GM21576 (cell line): ENCODE measurements around the gene SLC16A5.
"Not testable (repeated sequence)": the region's sequence is repeated elsewhere in the genome, so short reads cannot be mapped to it uniquely, and the experiment has no call there.

Source experiments
- ATAC-seq: cut with Tn5 transposase; IDR thresholded peaks from one replicate; pipeline ENCODE4 v1.9.1; 2021; ENCODE audit warnings: mild to moderate bottlenecking, moderate library complexity; ENCODE audit not compliant: unreplicated experiment

The SLC16A5 gene, protein sequence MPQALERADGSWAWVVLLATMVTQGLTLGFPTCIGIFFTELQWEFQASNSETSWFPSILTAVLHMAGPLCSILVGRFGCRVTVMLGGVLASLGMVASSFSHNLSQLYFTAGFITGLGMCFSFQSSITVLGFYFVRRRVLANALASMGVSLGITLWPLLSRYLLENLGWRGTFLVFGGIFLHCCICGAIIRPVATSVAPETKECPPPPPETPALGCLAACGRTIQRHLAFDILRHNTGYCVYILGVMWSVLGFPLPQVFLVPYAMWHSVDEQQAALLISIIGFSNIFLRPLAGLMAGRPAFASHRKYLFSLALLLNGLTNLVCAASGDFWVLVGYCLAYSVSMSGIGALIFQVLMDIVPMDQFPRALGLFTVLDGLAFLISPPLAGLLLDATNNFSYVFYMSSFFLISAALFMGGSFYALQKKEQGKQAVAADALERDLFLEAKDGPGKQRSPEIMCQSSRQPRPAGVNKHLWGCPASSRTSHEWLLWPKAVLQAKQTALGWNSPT

DNA sequence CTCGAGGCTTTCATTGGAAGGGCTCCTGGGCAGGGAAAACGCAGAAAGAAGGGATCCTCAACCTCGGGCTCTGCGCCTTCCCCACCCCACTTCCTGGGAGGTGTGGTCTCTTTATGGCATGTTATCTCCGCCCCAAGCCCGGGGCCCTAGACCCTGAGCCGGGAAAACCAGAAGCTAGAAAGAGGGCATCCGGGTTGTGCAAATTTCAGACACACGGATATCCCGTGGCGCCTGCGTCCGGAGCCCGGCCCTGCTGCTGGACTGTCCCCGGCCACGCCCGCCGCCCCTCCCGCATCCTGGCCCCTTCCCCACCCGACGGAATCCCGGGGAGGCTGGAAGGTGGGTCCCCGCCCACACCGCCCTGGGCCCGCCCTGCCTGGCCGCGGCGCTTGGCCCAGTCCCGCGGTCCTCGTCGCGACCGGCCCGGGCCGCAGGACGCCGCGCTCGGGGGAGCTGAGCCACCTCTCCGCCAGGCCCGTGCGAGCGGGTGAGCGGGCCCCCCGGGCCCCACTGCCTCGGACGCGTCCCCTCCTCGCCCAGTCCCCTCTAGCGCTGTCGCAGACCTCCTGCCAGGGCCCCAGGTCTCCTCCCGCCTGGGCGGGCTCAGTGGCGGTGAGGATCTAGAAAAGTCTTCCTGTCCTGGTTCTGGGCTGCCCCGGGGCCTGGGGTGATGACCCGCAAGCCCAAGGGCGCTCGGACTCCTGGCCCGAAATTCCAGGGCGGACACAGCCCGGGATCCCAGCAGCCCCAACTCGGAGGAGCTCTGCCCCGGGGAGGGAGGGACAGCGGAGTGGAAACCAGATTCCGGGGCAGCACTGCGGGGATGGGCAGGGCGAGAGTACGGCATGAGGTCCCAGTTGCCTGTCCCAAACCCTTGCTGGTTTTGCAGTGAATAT lies at the start of gene SLC16A5:
Gene SLC16A5 (plus strand): TSS at position 397 of the 896 bp plus-strand sequence. CDS start 5,683 bp downstream, outside the sequence.
- ATAC-seq = no peak

DNA sequence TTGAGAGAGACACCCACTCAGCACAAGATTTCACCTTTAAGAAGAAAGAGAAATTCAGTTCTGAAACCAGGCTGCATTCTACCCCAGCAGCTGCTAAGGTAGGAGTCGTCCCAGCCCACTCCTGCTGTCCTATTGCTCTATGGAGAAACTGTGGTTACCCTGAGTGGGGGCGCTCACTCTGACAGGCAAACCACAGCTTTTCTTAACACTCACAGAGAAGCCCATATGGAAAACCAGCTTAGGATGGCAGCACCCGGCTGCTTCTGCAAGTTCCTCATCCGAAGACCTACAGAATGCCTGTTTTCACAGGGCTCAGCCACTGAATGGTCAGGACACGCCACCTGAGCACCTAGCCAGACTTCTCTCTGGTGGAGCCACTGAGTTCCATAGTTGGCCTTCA lies 48.5 kb upstream of the SLC16A5 start:
- no peak for ATAC-seq

DNA sequence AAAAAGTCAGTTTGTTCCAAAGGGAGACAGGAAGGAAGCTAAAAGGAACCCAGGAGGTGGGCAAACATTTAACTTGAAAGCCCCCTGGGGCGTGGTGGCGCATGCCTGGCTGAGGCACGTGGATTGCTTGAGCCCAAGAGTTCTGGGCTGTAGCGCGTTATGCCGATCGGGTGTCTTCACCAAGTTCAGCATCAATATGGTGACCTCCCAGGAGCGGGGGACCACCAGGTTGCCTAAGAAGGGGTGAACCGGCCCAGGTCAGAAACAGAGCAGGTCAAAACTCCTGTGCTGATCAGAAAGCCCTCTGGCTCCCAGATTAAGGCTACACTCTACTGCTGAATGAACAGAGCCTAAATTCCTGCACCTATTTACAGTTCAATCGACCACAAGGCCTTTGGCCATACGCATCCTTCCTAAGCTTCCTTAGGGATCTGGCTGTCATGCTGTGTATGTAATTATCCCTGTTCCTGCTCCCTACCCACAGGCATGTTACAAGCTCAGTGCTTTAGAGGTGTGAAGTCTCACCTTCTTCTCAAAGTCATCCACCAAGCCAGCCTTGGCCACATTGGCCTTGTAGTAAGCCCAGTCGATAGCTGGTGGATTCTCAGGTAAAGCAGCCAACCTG lies 46.0 kb upstream of the SLC16A5 start:
- ATAC-seq = no peak

DNA sequence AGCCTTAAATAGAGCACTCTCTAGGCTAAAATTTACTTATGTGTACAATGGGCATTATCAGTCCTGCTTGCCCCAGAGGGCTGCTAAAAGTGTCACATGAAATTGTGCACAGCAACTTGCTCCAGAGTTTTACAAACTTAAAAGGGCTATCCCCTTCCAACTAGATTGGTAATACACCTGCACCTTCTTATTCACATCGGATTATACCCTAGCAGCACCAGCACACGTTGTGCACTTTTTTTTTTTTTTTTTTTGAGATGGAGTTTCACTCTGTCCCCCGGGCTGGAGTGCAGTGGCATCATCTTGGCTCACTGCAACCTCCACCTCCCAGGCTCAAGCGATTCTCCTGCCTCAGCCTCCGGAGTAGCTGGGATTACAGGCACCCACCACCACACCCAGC lies 44.0 kb upstream of the SLC16A5 start:
- ATAC-seq = not testable (repeated sequence)

DNA sequence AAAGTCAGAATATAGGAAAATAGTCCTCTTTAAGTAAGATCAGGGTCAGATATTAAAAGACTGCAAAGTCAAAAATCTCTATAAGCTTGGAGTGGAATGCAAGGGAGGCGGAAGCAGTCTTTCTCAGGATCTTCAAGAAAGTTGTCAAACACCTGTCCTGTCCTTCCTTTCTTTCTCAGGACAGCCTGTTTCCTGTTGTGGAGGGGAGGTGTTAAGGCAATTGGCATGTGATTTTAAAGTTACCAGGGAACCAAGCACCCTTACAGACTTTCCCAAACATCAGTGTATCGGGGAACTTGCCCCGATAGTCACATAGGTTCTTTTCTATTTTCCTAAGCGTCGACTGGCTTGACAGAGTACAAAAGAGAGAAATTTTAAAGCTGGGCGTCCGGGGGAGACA lies 43.0 kb upstream of the SLC16A5 start:
- no peak for ATAC-seq

DNA sequence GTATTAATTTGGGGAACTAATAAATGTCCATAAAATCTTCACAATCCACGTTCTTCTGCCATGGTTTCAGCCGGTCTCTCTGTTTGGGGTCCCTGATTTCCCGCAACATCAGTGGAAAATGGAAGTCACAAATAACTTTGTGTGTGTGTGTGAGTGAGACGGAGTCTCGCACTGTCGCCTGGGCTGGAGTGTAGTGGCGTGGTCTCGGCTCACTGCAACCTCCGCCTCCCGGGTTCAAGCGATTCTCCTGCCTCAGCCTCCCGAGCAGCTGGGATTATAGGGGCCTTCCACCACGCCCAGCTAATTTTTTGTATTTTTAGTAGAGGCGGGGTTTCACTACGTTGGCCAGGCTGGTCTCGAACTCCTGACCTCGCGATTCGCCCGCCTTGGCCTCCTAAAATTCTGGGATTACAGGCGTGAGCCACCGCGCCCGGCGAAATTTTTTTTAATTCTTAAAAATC lies 41.8 kb upstream of the SLC16A5 start:
- ATAC-seq = not testable (repeated sequence)

DNA sequence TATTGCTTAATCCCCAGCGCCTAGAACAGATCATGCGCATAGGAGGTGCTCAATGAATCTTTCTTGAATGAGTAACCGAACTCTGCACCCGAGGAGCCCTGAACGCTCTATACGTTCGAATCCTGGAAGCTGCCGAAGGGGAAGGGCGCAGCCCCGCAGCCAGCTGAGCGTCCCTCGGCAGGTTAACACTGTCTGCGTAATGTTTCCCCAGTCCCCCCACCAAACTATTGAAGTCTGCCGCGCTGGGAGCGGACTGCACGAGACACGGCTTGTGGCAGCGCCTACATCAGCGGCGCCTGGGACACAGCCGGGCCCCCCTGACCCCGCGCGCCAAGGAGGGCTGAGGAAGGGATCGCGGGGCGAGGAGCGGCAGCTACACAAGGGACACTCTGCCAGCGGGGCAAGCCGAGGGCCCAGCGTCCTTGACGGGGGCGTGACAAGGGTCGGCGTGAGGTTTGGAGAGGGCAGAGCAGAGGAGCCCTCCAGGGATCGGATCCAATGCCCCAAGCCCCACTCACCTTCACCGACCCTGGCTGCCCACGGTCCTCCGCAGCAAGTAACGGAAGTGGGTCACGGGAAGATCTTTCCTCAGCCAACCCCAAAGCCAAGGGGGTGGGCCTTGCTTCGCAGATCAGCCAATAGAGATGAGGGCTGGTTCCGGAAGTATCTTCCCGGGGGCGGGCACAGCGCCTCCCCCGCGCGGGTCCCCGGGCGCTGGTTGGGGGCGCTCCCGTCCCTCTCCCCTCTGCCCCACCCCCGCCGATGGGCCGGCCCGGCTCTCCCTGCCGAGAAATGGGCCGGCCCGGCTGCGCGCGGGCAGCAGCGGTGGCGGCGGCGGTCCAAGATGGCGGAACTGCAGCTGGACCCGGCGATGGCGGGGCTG lies 41.1 kb upstream of the SLC16A5 start, which contains the start of the genes ATP5PD and KCTD2:
Gene ATP5PD (minus strand): TSS at position 563 of the 883 bp plus-strand sequence. CDS start 4,319 bp downstream, outside the sequence.
Gene KCTD2 (plus strand): TSS at position 819 of the 883 bp plus-strand sequence. CDS start 26 bp downstream, at position 845.
- peak; percentile 94 for ATAC-seq

DNA sequence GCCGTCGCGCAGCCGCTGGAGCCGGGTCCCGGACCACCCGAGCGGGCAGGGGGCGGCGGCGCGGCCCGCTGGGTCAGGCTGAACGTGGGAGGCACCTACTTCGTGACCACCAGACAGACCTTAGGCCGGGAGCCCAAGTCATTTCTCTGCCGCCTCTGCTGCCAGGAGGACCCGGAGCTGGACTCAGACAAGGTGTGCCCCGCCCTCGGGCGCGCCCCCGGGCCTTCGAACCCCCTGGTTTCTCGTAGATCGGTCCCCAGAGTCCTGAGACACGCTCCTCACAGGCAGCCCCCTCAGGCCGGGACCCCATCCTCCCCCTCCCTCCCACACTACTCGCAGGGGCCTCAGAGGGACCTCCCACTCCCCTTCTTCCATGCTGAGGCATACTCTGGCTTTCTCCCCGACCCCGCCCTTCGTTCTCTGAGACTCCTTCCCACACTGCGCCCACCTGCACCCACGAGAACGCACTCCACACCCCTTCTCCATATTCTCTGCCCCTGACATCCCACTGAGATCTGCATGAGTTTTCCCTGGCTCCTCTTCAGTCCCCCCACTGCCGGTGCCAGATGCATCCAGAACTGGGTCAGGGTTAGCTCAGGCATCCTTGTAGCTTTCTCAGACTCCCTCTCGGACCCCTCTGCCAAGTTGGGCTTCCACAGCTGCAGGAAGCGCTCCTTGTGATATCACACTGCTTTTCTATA lies 40.2 kb upstream of the SLC16A5 start:
- ATAC-seq = peak; percentile 8

DNA sequence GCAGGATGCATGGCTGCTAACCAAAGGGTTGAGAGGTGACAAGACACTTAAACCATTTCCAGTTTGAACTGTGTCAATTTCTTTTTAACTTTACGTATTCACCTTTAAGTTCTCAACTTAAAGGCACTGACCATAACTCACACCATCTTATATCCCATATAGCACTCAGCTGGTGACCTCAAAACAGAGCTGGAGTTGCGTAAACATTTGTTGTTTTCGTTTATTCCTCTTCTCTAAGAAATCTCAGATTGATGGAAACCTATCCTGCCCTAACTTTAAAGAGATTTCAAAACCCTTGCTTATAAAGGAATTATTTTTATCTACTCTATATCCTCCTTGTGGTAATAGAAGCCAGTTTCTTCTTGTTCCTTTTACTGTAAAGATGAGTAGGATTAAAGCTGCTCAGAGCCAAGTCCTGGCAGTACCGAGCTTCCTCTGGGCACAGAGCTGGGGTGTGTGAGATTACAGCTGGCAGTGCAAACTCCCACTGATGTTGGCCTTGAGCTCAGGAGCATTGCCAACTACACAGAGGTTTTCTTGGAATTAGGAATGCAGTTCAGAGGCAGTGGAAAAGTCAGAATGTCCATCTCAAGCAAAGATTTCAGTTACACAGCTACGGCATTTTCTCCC lies 39.4 kb upstream of the SLC16A5 start:
- ATAC-seq = no peak

DNA sequence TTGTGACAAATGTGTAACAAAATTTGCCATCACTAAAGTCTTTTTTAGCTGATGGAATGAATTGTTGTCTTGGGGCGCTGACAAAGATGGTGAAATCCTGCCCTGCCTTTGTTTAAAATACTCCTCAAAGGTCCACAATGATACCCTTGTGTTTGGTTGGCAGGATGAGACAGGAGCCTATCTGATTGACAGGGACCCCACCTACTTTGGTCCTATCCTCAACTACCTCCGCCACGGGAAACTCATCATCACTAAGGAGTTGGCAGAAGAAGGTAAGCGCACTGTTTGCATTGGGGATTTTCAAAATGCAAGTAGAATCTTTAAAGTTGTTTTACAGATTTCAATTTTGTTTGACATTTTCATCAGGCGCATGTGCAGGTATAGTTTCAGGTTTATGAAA lies 38.7 kb upstream of the SLC16A5 start:
- ATAC-seq = no peak

DNA sequence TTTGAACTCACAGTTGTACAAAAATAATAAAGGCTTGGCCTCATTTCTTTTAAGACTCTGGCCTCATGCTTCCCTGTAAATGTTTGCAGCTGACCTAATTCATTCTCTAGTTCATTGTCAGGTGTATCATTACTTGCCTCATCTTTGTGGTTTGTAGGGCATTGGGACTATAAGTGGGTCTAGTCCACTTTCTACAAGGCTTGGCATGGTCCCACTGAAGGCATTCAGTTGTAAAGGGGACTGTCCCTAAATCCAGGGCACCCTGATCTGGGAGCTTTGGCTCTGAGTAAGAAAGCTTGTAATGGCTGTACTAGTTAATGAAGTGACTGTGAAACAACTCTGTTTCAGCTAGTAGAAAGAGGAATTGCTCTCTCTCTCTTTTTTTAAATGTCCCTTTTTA lies 38.0 kb upstream of the SLC16A5 start:
- ATAC-seq = no peak

DNA sequence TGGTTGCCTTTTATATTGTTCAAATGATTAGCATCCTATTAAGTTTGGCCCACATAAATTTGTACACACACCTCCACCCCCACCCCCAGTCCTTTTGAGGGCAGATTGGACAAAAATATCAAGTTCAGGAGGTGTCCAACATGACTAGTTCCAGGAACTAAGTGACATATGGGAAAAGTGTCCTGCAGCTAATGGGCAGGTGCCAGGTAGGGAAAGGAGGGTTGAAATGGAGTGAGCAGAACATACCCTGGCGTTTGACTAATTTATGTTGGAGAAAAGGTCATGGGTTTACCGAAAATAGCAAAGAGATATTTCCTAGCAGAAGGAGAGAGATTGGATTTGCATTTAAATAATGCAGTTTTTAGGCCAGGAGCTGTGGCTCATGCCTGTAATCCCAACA lies 35.8 kb upstream of the SLC16A5 start:
- no peak for ATAC-seq

DNA sequence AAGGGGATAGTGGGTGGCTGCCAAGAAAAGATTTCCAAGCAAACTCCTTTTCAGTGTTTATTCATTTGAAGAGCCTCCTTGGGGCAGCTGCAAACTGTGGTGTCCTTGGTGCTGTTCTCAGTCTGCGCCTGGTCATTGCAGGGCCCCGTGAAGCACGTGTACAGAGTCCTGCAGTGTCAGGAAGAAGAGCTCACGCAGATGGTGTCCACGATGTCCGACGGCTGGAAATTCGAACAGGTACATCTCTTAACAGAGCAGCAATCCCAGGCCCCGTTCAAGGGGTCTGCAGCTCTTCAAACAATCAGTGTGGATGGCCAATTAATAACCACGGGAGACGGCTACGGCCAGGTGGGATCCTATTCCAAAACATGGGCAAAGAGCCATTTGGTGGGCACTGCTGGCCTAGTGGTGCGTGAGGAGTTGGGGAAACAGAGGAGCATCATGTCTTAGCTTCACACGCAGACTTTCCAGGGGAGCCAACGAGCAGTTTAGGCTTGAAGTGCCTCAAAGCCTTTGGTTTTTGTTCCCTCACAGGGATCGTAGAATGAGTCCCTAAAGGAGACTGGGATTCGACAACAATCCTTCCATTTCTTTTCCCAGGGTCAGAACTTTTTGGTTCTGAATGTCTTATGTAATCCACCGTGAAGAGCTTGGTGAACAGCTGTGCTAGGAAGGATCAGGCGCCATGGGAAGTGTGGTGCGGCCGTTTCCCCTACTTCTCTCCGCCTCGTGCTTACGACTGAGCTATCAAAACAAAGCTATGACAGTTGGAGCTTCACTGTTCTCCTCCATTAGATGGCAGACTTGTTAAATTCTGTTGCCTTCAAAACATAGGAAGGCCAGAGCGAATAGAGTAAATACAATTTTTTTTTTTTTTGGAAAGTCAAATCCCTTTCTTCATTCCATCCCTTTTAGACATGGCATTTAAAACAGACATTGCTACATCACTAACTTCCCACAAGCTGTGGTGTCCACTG lies 28.1 kb upstream of the SLC16A5 start:
- no peak for ATAC-seq

DNA sequence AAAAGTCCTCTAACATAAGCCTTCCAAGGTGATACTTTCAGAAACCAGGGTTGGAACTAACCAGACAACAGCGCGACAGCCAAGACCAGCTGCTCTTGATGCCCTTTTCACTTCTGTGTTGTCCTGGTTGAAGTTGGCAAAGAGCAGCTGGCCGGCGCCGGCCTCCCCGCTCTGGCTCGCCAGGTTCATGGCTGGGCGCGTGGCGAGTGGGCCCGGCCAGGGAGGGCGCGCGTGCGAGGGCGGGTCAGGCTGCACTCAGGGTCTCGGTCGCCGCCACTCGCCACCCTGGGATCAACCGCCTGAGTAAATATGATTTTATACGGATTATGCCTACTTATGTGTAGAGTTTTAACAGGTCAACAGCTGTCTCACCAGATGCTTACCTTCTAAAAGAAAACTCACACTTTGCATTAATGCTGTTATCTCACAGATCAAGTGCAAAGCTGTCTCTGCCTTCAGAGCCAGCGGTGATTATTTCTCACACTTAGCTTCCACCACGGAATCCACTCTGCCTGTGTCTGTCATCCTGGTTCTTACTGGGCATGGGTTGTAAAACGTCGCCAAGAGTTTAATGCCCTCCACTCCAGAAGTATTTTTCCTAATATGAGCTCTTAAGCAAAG lies 27.2 kb upstream of the SLC16A5 start:
- no peak for ATAC-seq

DNA sequence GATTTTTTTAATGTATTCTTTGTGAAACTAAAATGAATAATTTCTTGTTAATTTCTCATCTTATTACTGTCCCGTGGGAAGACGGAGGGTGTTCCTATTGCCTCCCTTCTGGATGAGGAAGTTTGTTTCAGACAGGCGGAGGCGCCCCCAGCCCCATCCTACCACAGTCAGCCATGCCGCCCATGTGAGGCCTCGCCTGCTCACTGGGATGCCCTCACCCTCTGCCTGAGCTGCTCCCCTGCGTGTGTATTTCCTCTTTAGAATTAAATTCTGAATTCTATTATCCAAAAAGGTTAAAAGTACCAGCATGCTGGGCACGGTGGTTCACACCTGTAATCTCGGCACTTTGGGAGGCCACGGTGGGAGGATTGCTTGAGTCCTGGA lies 26.7 kb upstream of the SLC16A5 start:
- no peak for ATAC-seq

DNA sequence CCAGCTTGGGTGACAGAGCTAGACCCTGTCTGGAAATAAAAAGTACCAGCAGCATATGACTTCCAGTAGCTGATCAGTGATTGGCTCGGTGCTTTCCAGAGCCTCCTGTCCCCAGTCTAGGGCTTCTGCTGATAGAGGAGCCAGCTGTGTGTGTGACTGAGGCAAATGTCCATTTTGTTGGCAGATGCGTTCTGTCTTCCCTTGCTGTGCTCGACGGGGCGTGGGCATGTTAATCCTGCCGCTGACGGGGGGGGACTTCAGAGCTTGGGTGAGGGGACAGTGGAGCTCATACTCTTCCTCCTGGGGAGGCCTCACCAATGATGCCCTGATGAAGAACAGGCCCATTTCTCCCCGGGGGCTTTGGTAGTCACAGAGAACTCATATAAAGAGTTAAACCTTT lies 26.1 kb upstream of the SLC16A5 start:
- no peak for ATAC-seq

DNA sequence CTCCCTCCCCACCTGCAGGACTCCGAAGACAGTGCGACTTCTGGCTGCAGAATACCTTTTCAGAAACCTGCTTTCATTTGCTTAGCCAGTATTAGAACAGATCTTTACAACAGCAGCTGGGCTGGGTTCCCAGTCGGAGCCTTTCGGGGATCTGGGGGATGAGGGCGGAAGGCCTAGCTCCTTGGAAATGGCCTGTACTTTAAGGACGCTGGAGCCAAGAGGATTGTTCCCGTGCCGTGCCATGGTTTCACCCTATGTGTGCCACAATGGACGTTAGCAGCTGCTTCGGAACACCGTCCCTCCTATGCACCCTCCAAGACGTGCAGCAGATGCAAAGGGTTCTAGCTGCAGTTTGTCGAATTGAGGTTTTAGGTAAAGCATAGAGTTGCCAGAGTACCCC lies 24.6 kb upstream of the SLC16A5 start:
- ATAC-seq = no peak
